ENCODE measurements around the gene CLDN19. TPM values are rescaled to one million over a fixed set of nuclear protein-coding genes. Genes with fewer than 3 reads are reported as not detected.

The CLDN19 gene
- total RNA-seq, 2 donors from 2014 or later, result not detected

DNA sequence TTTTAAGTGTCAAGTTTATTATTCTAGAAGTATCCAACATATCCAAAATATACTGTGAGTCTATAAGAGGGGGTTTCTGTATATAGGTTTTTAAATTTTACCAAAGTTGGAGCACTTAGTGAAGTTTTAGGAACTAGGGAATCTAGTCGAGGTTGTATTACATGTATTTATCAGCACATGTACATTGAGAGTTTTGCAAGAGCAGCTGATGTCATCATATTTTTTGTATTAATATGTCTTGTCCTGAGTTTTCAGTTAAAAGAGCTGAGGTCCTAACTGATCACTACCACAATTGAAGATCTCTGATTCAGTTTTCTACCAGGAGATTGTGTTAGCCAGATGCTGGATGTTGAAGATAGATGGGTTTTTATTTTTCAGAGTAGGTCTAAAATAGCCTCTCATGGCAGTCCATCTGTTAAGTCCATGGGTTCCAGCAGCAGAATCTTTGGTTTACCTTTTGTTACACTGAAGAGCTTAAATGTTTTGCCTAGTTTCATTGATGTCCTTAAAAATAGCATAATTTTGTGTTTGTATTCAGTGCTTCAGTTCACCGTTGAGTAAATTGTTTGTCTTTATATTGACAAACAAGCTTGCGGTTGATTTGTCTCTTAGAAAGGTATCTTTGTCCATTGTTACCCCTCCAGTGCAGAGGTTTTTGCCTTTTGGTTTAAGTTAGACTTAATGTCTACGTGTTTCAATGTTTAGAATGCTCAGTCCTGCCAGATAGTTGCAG, 41.8 kb downstream of the CLDN19 start:
- peak overlapping the region in 1 of 2 donors; percentile 11 for H3K27ac Mint-ChIP-seq
- no peak for DNase-seq (ENCODE audit: low spot score in 2 of 2)
- peaks cover 28 to 81% of the 10 kb centered on the region in 2 donors for H3K36me3 Mint-ChIP-seq
- H3K9me3 Mint-ChIP-seq, result no peaks in the 10 kb centered on the region
- no peak for ATAC-seq

DNA sequence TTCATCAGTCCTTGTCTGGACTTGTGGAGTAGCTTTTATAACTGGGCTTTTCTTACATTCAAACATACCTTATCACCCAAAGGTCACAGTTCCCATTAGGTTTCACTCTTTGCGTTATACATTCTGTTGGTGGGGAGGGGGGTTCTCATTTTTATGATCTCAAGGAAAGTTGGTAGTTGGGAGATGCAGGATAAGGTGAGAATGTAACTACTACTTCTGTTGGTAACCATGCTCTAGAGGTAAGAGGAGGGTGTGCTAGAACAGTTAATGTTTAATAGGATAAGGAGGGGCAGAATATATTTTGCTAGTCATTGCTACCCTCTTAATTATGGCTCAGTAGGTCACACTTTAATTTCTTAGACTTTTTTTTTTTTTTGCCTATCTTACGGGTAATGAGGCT, 47.1 kb downstream of the CLDN19 start:
- no peaks in the 10 kb centered on the region for H3K9me3 Mint-ChIP-seq
- H3K27ac Mint-ChIP-seq, result peak overlapping the region; percentile 23 to 84
- ATAC-seq (no peak), DNase-seq (ENCODE audit: low spot score in 2 of 2) (no peak)
- peaks cover 11 to 50% of the 10 kb centered on the region in 2 donors for H3K36me3 Mint-ChIP-seq

DNA sequence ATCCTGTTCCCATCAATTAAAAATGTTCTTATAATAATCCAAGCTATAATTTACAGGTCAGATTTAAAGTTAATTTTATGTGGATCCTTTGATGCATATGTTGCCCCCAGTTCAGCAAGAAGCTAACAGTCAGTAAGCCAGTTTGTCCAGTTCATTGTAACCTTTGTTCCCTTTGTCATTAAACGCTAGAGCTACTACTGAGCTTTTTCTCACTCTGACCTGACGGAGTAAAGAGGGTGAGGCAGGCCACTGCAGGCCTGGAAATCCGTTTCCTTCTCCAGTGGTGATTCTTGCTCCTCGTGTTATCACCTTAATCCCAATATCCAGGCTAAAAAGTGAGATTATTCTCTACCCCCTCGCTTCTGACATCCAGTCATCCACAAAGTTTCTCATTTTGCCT, 47.6 kb downstream of the CLDN19 start:
- peaks cover 11 to 53% of the 10 kb centered on the region in 2 donors for H3K36me3 Mint-ChIP-seq
- peak overlapping the region; percentile 23 to 84 for H3K27ac Mint-ChIP-seq
- DNase-seq (ENCODE audit: low spot score in 2 of 2) (no peak), ATAC-seq (no peak)
- H3K9me3 Mint-ChIP-seq, result no peaks in the 10 kb centered on the region

DNA sequence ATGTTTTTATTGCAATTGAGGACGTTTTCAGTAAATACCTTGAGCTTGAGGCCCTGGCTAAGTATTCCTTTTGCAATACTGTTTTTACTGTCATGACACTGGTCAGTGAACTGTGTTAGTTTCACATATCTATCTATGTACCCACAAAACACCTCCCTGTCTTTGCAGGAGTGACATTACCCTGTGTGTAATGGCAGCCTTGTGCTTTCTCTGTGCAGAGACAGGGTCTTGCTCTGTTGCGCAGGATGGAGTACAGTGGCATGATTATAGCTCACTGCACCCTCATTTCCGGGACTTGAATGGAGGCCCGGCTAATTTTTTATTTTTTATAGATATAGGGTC, 48.9 kb downstream of the CLDN19 start:
- H3K9me3 Mint-ChIP-seq, result no peaks in the 10 kb centered on the region
- ATAC-seq, result no peak
- peaks cover 4 to 53% of the 10 kb centered on the region in 2 donors for H3K36me3 Mint-ChIP-seq
- no peak for DNase-seq (ENCODE audit: low spot score in 2 of 2)
- peak overlapping the region in 1 of 2 donors; percentile 72 for H3K27ac Mint-ChIP-seq

DNA sequence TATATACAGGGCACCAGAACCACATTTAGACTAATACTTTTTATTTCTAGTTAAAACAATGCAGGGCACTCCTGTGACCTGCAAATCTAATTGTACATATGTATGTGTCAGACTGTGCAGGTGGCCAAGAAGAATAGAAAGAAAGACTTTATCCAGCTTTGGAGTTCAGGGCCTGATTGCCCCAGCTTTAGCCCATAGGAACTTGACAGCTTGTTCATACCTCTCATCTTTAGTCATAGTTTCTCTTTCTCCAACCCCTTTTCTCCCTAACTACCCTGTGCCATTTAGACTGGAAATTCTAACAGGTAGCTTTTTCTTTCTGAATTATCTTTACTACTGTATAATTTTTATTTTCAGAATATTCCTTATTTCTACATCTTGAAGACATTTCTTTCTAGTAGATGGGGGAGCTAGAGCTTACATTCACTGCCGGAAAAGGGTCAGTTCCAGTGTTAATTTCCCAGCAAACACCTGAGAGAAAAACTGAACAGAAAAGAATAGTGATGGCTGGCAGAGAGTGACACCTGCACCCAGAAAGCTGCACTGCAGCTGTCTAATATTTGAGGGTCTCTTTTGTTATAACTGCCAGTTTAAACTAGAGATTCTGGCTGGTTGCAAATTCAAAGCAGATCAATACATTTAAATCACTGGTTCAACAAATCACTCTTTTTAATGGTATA, 49.4 kb downstream of the CLDN19 start:
- no peaks in the 10 kb centered on the region for H3K9me3 Mint-ChIP-seq
- peak overlapping the region in 1 of 2 donors; percentile 91 for H3K27ac Mint-ChIP-seq
- peaks cover 0 to 52% of the 10 kb centered on the region in 2 donors for H3K36me3 Mint-ChIP-seq
- ATAC-seq (peak; percentile 68 to 82), DNase-seq (ENCODE audit: low spot score in 2 of 2) (no peak)

DNA sequence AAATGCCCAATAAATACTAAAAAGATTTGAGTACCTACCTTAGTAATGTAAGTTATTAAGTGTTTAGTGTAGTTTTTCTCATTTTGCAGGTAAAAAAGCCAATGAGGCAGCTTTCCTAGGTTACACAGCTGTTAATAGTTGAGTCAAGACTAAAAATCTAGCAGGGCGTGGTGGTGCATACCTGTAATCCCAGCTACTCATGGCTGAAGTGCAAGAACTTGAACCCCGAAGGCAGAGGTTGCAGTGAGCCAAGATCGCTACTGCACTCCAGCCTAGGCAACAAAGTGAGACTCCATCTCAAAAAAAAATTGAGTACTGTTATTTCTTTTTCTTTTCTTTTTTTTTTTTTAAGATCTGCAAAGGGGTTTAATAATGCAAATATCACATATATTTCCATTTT, 50.1 kb downstream of the CLDN19 start:
- peak overlapping the region in 1 of 2 donors; percentile 29 for H3K27ac Mint-ChIP-seq
- DNase-seq (ENCODE audit: low spot score in 2 of 2) (no peak), ATAC-seq (no peak)
- peaks cover 6 to 52% of the 10 kb centered on the region in 2 donors for H3K36me3 Mint-ChIP-seq
- no peaks in the 10 kb centered on the region for H3K9me3 Mint-ChIP-seq

DNA sequence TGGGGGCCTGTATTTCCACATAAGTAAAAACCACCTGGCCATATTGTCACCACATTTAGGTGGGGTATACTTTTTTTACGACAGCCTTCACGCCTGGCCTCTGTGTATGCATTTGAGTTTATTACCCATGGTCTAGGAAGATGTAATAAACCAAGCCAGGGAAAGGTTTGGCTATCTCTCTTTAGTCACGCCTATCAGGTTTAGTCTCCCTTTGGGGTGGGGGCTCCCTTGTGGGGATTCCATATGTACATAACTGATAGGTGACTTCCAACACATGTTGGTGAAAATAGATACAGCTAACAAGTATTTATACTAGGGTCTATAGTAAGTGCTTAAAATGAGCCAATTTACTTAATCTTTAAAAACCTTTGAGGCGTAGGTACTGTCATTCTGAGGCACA, 53.6 kb downstream of the CLDN19 start:
- peaks cover 36 to 60% of the 10 kb centered on the region in 2 donors for H3K36me3 Mint-ChIP-seq
- ATAC-seq (no peak), DNase-seq (ENCODE audit: low spot score in 2 of 2) (no peak)
- peak overlapping the region in 1 of 2 donors; percentile 69 for H3K27ac Mint-ChIP-seq
- H3K9me3 Mint-ChIP-seq, result no peaks in the 10 kb centered on the region

DNA sequence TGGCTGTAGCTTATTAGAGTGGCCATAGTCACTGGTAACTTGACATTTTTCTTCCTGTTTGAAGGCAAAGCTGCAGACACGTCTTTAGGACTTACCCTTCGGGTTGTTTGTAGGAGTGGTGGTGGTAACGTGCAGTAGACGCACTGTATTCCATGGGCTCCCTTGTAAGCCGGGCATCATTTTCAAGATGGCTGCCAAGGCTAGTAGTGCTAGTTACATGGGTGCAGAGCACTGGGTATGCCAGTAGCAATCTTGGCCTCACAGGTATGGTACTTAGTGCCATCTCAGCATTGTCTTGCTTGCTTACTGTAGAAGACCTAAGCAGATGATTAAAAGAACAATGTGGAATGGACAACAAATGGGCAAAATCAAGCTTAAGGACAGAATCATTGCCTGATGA, 55.9 kb downstream of the CLDN19 start:
- H3K27ac Mint-ChIP-seq, result peak overlapping the region; percentile 87 to 96
- no peaks in the 10 kb centered on the region for H3K9me3 Mint-ChIP-seq
- ATAC-seq (no peak), DNase-seq (ENCODE audit: low spot score in 2 of 2) (peak in 1 of 2 donors; percentile 18)
- peaks cover 40 to 54% of the 10 kb centered on the region in 2 donors for H3K36me3 Mint-ChIP-seq

Other genes starting within 250 kb of the CLDN19 start
- 100 to 1,000 TPM in 1 of 2 donors, 10 to 100 TPM in 1; 93.6 to 101 TPM for gene PPIH, start 81.8 kb downstream of the CLDN19 start, total RNA-seq
- gene YBX1, start 57.8 kb downstream of the CLDN19 start, total RNA-seq, result 1,000 to 10,000 TPM in 1 of 2 donors, 100 to 1,000 TPM in 1; 926 to 1,058 TPM
- gene P3H1, start 26.8 kb upstream of the CLDN19 start, total RNA-seq, result 10 to 100 TPM; 34.5 to 45.7 TPM
- gene C1orf50, start 27.0 kb upstream of the CLDN19 start, total RNA-seq, result 1 to 10 TPM; 5.7 to 7.9 TPM
- 1 to 10 TPM in 1 of 2 donors, under 1 TPM in 1; 0.53 to 1.7 TPM for gene TMEM269, start 44.8 kb upstream of the CLDN19 start, total RNA-seq
- 1 to 10 TPM; 4.3 to 5.0 TPM for gene ERMAP, start 76.9 kb upstream of the CLDN19 start, total RNA-seq
- 10 to 100 TPM; 15.8 to 30.6 TPM for gene SVBP, start 77.2 kb upstream of the CLDN19 start, total RNA-seq
- 1 to 10 TPM; 6.3 to 9.8 TPM for gene ZNF691, start 106.4 kb upstream of the CLDN19 start, total RNA-seq
- gene SLC2A1, start 218.6 kb upstream of the CLDN19 start, total RNA-seq, result 100 to 1,000 TPM in 1 of 2 donors, 10 to 100 TPM in 1; 39.9 to 121 TPM